HG02759 (cell line): ENCODE measurements around the gene ICOSLG.
A peak's percentile ranks its signal among the peaks of the same experiment; 100 is the strongest.
"Not testable (repeated sequence)": the region's sequence is repeated elsewhere in the genome, so short reads cannot be mapped to it uniquely, and the experiment has no call there.

Source experiments
- ATAC-seq: cut with Tn5 transposase; IDR thresholded peaks from one replicate; pipeline ENCODE4 v1.9.1; 2021; ENCODE audit warnings: mild to moderate bottlenecking, moderate library complexity; ENCODE audit not compliant: unreplicated experiment

The ICOSLG gene

GRCh38 chr21:44240842-44241241, at the start of gene ICOSLG:
Gene ICOSLG (minus strand): TSS chr21:44240943. CDS start chr21:44240817, 126 bp downstream.
- ATAC-seq, result peak; percentile 55

- no peak for ATAC-seq
Measured at GRCh38 chr21:44289381-44290010, 48.8 kb upstream of the ICOSLG start.

- no peak for ATAC-seq
Measured at GRCh38 chr21:44288251-44289110, 47.7 kb upstream of the ICOSLG start.

- ATAC-seq, result no peak
Measured at GRCh38 chr21:44286716-44287632, 46.2 kb upstream of the ICOSLG start.

GRCh38 chr21:44286086-44286715, 45.5 kb upstream of the ICOSLG start:
- ATAC-seq, result no peak

- ATAC-seq, result no peak
Measured at GRCh38 chr21:44285138-44285992, 44.6 kb upstream of the ICOSLG start, which contains the start of gene AIRE. Gene AIRE (plus strand): TSS chr21:44285876. CDS start chr21:44286007, 131 bp downstream.

- no peak for ATAC-seq
Measured at GRCh38 chr21:44283948-44284347, 43.2 kb upstream of the ICOSLG start.

GRCh38 chr21:44283211-44283785, 42.6 kb upstream of the ICOSLG start:
- not testable (repeated sequence) for ATAC-seq

GRCh38 chr21:44282370-44282769, 41.6 kb upstream of the ICOSLG start:
- no peak for ATAC-seq

- ATAC-seq, result no peak
Measured at GRCh38 chr21:44281801-44282200, 41.1 kb upstream of the ICOSLG start.

- ATAC-seq, result no peak
Measured at GRCh38 chr21:44279354-44280260, 38.9 kb upstream of the ICOSLG start.

GRCh38 chr21:44275041-44275440, 34.3 kb upstream of the ICOSLG start:
- no peak for ATAC-seq

- ATAC-seq, result no peak
Measured at GRCh38 chr21:44273046-44273445, 32.3 kb upstream of the ICOSLG start.

GRCh38 chr21:44272284-44272858, 31.6 kb upstream of the ICOSLG start:
- no peak for ATAC-seq

GRCh38 chr21:44271558-44272283, 31.0 kb upstream of the ICOSLG start:
- no peak for ATAC-seq

- no peak for ATAC-seq
Measured at GRCh38 chr21:44269090-44269489, 28.3 kb upstream of the ICOSLG start.

GRCh38 chr21:44267655-44268142, 27.0 kb upstream of the ICOSLG start:
- ATAC-seq, result no peak
